ENCODE measurements around the gene KCND3. TPM values are rescaled to one million over a fixed set of nuclear protein-coding genes. Genes with fewer than 3 reads are reported as not detected.

Gene KCND3
- total RNA-seq, 1 donor from 2014 or later = 0.43 TPM

- Mint-ChIP-seq H3K4me3 (ENCODE audit: unreplicated experiment) (no peak overlapping the region), H3K27ac (ENCODE audit: unreplicated experiment) (no peak overlapping the region), H3K9me3 (ENCODE audit: unreplicated experiment) (no peaks in the 10 kb centered on the region), H3K36me3 (ENCODE audit: low read depth, unreplicated experiment) (no peaks in the 10 kb centered on the region), H3K27me3 (ENCODE audit: low read depth, unreplicated experiment) (peaks cover 33% of the 10 kb centered on the region), H3K4me1 (ENCODE audit: low read depth, unreplicated experiment) (peaks cover 3% of the 10 kb centered on the region)
- Histone ChIP-seq H3K36me3 (ENCODE audit: insufficient read depth, low read length) (no peaks in the 10 kb centered on the region), H3K4me3 (ENCODE audit: insufficient read depth, low read depth, low read length) (no peak overlapping the region), H3K27me3 (ENCODE audit: insufficient read depth, low read length) (no peaks in the 10 kb centered on the region), H3K79me2 (ENCODE audit: insufficient read depth, low read length) (no peaks in the 10 kb centered on the region), H3K27ac (ENCODE audit: low read depth, low read length) (no peak overlapping the region), H3K9ac (ENCODE audit: low read length) (no peak overlapping the region), H3K9me3 (ENCODE audit: insufficient read depth, low read depth, low read length) (no peaks in the 10 kb centered on the region), H3K4me1 (ENCODE audit: insufficient read depth, low read length) (no peaks in the 10 kb centered on the region), H4K20me1 (ENCODE audit: insufficient read depth, low read length) (no peaks in the 10 kb centered on the region), H2AFZ (ENCODE audit: low read depth, low read length) (no peak overlapping the region), H3K4me2 (ENCODE audit: low read length) (no peak overlapping the region)
- TF ChIP-seq EZH2 (IDR thresholded peaks at IDR 0.05; ENCODE audit: insufficient read depth, low read length) (no peak), CTCF (IDR thresholded peaks at IDR 0.05; ENCODE audit: insufficient read depth, low read depth, low read length) (no peak)
- DNase-seq (ENCODE audit: low read depth) (no peak), FAIRE-seq (no peak)
Measured at GRCh38 chr1:111850109-111850508, 139.4 kb downstream of the KCND3 start.

- Histone ChIP-seq H4K20me1 (ENCODE audit: insufficient read depth, low read length) (no peaks in the 10 kb centered on the region), H3K27me3 (ENCODE audit: insufficient read depth, low read length) (no peaks in the 10 kb centered on the region), H3K4me3 (ENCODE audit: insufficient read depth, low read depth, low read length) (no peak overlapping the region), H3K9me3 (ENCODE audit: insufficient read depth, low read depth, low read length) (no peaks in the 10 kb centered on the region), H3K4me1 (ENCODE audit: insufficient read depth, low read length) (no peaks in the 10 kb centered on the region), H2AFZ (ENCODE audit: low read depth, low read length) (no peak overlapping the region), H3K9ac (ENCODE audit: low read length) (no peak overlapping the region), H3K4me2 (ENCODE audit: low read length) (no peak overlapping the region), H3K27ac (ENCODE audit: low read depth, low read length) (no peak overlapping the region), H3K36me3 (ENCODE audit: insufficient read depth, low read length) (no peaks in the 10 kb centered on the region), H3K79me2 (ENCODE audit: insufficient read depth, low read length) (no peaks in the 10 kb centered on the region)
- TF ChIP-seq CTCF (IDR thresholded peaks at IDR 0.05; ENCODE audit: insufficient read depth, low read depth, low read length) = no peak
- no peak for TF ChIP-seq EZH2 (IDR thresholded peaks at IDR 0.05; ENCODE audit: insufficient read depth, low read length)
- Mint-ChIP-seq H3K27me3 (ENCODE audit: low read depth, unreplicated experiment) (peaks cover 42% of the 10 kb centered on the region), H3K9me3 (ENCODE audit: unreplicated experiment) (peaks cover 3% of the 10 kb centered on the region), H3K4me1 (ENCODE audit: low read depth, unreplicated experiment) (peaks cover 3% of the 10 kb centered on the region), H3K36me3 (ENCODE audit: low read depth, unreplicated experiment) (no peaks in the 10 kb centered on the region), H3K27ac (ENCODE audit: unreplicated experiment) (no peak overlapping the region), H3K4me3 (ENCODE audit: unreplicated experiment) (no peak overlapping the region)
- FAIRE-seq = no peak
- no peak for DNase-seq (ENCODE audit: low read depth)
Measured at GRCh38 chr1:111848852-111849545, 140.5 kb downstream of the KCND3 start.

GRCh38 chr1:111847466-111847865 is 142.0 kb downstream of the KCND3 start:
- Histone ChIP-seq H3K9ac (ENCODE audit: low read length) (no peak overlapping the region), H3K4me3 (ENCODE audit: insufficient read depth, low read depth, low read length) (no peak overlapping the region), H3K36me3 (ENCODE audit: insufficient read depth, low read length) (no peaks in the 10 kb centered on the region), H2AFZ (ENCODE audit: low read depth, low read length) (no peak overlapping the region), H3K27ac (ENCODE audit: low read depth, low read length) (no peak overlapping the region), H3K27me3 (ENCODE audit: insufficient read depth, low read length) (no peaks in the 10 kb centered on the region), H3K9me3 (ENCODE audit: insufficient read depth, low read depth, low read length) (no peaks in the 10 kb centered on the region), H3K4me1 (ENCODE audit: insufficient read depth, low read length) (no peaks in the 10 kb centered on the region), H3K79me2 (ENCODE audit: insufficient read depth, low read length) (no peaks in the 10 kb centered on the region), H4K20me1 (ENCODE audit: insufficient read depth, low read length) (no peaks in the 10 kb centered on the region), H3K4me2 (ENCODE audit: low read length) (no peak overlapping the region)
- Mint-ChIP-seq H3K4me3 (ENCODE audit: unreplicated experiment) (no peak overlapping the region), H3K9me3 (ENCODE audit: unreplicated experiment) (peaks cover 3% of the 10 kb centered on the region), H3K27ac (ENCODE audit: unreplicated experiment) (no peak overlapping the region), H3K27me3 (ENCODE audit: low read depth, unreplicated experiment) (peaks cover 44% of the 10 kb centered on the region), H3K4me1 (ENCODE audit: low read depth, unreplicated experiment) (peaks cover 3% of the 10 kb centered on the region), H3K36me3 (ENCODE audit: low read depth, unreplicated experiment) (no peaks in the 10 kb centered on the region)
- TF ChIP-seq CTCF (IDR thresholded peaks at IDR 0.05; ENCODE audit: insufficient read depth, low read depth, low read length) (no peak), EZH2 (IDR thresholded peaks at IDR 0.05; ENCODE audit: insufficient read depth, low read length) (no peak)
- FAIRE-seq (no peak), DNase-seq (ENCODE audit: low read depth) (no peak)

All from astrocyte (in vitro differentiated cells and primary cell).